GM18517 (cell line): ENCODE measurements around the gene CXXC5.

Source experiments
- ATAC-seq: cut with Tn5 transposase; IDR thresholded peaks from one replicate; pipeline ENCODE4 v1.9.1; 2021; ENCODE audit warnings: mild to moderate bottlenecking, moderate library complexity; ENCODE audit not compliant: unreplicated experiment

The CXXC5 gene

DNA sequence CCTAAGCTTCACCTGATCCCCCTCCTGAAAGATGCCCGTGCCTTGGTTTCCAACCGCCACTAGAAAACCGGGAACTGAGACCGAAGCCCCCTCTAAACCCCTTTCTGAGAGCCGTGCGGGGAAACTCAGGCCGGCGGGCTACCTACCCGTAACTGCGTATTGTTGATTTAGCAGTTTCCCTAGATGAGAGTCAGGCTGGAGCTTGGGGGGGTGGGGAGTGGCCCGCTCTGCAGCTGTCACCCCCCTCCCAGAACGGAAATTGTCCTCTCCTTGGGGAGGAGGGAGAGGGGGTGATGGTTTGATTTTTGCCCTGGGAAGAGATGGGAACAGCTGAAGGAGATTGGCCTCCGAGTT lies 2.5 kb downstream of the CXXC5 start:
- ATAC-seq: no peak

DNA sequence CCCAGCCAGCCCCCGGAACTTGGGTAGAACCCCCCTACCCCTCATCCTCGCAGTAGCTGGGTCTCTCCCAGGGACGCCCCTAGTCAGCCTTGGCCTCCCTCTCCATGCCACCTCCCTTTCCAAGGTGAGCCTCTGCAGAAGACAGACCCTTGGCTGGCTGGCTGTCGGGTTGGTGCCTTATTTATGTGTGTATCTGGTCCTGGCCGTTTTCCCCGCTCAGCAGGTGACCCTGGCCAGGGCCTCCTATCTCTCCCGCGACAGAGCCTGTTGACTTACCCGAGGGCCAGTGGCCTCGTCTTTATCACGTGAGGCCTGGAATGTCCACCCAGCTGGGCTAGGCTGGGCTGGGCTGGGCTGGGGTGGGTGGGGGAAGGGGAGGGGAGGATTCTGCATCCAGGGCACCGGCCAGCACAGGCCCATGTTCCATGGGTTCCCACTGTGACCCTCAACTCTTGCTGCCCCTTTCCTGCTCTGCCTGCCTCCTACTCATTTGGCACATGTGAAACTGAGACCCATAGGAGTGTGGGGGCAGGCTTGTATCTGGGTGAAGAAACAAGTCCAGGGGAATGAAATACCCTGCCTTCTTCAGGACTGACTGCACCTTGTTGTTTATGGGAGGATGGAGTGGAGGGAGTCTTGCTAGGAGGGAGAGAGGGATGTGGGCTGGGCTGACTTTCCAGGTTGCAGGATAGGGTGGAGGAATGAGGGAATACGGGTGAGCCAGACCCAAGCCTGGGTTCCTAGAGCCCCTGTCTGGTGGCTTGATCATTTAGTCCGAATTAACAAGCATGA lies 3.1 kb downstream of the CXXC5 start:
- peak; percentile 2 for ATAC-seq

DNA sequence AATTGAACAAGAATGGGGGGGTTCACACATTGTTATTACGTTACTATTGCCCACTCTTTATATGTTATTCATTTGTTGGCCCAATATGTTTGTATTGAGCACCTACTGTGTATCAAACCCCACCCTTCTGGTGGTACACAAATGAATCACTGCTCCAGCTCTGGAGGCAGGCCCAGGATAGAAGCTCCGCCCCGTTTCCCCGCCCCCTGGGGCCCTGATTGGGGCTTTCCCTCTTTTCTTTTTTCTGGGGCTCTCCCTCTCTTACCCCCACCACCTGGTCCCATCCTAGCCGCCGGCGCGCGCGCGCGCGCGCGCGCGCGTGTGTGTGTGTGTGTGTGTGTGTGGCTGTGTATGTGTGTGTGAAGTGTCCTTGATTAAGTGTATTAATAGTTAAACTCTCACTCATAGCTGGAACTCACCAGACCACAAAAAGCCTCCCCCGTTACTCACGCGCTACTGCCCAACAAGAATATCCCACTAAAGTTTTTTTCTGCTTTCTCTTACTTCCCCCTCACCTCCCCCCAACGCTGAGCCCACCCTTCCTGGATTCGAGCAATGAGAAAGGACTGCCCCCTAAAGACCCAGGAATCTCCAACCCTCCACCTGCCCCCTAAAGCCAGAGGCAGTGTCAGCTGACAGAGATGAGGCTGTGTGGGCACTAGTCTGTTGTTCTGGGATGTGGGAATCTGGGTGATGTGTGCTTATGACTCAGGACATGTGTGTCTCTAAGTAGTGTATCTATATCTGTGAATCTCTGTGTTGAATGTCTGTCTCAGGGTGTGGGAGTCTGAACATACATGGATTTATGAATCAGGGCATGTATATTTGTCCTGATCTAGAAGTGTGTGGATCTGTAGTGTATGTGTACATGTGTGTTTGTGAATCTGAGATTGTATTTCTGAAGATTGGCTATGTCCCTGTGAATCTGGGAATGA lies 4.0 kb downstream of the CXXC5 start:
- ATAC-seq: peak; percentile 40

DNA sequence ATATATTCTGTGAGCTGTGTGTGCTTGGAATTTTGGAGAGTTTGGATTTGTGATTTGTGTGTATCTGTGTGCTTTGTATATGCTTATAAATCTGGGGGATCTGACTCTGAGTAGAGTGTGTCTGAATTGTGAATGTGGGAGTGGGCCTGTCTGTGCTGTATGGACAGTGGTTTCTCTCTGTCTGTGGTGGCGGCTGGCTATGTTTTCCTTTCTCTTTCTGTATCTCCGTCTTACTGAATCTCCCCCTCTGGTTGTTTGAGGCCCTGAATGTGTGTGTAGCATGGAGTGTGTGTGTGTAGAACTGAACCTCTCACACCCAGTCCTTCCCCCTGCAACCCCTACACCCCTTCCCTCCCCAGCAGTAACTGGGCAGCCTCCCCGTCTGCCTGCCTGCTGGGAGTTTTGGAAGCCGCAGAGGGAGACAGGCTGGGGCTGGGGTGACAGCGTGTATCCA lies 4.7 kb downstream of the CXXC5 start:
- ATAC-seq: peak; percentile 41

DNA sequence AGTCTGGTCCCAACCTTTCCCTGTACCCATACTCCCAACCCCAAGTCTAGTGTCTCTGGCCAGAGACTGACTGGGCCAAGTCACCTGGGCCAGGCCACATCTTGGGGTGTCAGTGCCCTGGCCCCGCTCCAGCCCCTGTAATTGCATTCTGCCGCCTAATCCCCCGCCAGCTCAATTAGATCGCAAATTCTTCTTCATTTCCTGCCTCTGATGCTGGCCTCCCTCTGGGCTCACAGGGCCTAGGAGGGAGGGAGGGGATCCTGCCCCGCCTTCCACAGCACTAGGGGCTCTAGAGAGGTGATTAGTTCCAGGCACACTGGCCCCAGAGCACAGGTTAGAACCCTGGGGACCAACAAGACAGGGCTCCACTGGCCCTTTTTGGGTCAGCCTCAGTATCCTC lies 5.5 kb downstream of the CXXC5 start:
- no peak for ATAC-seq

DNA sequence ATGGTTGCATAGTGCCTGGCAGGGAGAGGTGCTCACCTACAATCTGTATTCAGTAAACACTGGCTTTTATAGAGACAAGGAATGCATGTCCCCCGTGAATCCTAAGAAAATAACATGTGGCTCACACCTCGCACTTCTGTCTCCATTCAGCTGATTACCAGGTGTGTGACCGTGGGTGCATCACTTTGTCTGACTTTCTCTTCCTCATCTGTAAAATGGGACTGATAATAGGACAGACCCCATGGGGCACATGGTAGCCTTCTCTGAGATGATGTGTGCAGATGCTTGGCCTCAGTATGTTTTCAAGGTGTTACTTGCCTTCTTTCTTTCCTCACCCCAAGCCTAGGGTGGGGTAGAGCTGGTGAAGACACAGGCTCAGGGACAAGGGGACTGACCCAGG lies 6.3 kb downstream of the CXXC5 start:
- ATAC-seq: no peak

DNA sequence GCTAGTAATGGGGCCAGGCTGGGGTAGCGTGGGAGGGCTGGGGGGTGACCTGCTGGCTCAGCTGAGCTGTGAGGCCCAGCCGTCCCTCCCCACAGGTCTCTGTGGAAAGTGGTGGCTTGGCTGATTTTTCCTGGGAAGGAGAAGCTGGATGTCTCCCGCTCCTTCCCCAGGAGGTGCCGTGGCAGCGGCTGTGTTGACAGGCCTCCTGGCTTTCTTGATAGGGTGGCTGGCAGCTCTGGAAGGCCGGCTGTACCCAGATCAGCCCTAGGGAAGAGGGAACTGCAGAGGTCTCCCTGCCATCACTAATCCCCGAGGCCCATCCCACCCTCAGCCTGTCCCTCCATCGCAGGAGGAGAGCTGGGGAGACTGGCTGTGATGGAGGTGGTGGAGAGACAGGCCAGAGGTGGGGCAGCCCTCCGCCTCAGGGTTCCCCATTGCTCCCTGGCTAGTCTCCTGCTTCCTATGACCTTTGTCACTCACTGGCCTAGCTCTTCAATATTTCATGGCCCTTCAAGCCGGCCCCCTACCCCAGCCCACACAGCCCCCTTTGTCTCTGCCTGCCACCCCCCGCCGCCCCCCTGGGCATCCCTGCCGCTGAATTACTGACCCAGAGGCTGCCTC lies 6.8 kb downstream of the CXXC5 start:
- no peak for ATAC-seq

DNA sequence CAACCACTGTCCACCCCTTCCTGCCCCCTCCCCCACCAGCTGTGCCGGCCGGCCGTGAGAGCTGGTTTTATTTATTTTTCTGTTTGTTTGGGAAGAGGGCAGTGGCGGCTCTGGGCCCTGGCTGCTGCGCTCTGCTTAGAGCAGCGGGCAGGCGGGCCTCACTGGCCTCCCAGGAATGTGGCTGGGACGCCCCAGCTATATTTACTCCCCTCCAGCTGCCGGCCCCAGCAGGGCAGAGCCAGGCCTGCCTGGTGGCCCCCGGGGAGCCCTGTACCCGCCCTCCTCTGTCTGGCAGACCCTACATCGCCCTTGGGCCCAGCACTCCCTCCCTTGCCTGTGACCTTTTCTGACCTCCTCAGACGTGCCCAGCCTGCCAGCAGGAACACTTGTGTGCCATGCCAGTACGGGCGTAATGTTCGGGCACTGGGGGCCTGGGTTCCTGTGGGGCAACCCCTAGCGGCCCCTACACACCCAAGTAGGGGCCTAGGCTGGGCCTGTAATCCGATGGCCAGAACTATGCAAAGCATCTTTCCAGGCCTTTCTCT lies 7.7 kb downstream of the CXXC5 start:
- ATAC-seq: no peak

DNA sequence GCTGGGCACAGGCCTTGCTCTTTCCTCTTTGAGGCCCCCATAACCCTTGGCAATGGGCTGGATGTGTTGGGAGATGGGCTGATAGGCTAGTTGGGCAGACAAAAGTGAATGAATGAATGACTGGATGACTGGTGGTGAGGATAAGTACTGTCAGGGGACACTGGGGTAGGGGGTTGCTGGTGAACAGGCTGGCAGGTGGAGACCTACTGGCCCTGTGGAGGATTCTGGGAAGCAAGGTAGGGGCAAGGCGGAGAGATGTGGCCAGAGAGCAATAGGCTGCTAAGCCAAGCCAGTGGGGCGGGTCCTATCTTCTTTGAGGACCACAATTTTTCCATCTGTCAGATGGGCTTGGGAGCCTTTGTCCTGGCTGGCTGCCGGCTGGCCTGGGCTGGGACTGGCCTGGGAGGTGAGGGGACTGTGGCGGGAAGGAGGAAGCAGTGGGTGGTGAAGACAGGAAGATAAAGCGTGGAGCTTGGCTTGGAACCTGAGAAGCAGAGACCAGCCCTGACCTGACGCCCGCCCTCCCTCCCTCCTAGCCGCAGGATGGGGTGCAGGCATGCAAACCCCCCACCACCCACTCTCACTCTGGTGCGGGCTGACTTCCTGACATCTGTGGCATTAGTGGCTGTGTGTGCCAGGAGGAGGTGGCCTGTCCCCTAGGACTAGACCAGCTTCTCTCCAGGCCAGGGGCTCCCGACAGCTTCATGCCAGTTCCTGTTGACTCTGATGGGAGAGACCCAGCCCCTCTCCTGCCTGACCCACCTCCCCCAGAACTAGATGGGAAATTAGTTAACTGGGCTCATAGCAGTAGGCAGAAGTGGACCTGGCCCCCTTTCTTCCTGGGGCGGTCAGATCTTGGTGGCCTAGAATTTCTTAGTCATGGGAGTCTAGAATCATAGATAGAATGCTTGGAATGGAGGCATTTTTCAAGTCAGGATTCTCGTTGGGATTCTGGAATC lies 9.5 kb downstream of the CXXC5 start:
- no peak for ATAC-seq

DNA sequence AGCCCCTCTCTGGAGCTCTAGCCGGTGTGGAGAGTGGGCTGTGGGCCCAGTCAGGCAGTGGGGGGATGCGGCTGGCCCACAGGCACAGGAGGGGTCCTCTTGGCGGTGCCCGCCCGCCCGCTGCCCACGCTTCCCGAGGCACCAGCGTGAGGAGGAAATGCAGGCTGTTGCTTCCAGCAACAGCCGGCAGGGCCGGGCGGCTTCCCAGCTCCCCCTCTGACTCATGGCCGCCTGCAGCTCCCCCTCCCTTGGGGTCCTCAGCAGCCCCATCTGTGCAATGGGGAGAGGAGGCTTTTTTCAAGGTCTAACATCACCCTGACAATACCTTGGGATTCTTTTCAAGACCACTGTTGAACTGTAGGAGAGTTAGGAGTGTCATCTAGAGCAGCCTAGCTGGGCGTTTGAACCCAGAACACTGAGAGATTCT lies 10.4 kb downstream of the CXXC5 start:
- ATAC-seq: no peak

DNA sequence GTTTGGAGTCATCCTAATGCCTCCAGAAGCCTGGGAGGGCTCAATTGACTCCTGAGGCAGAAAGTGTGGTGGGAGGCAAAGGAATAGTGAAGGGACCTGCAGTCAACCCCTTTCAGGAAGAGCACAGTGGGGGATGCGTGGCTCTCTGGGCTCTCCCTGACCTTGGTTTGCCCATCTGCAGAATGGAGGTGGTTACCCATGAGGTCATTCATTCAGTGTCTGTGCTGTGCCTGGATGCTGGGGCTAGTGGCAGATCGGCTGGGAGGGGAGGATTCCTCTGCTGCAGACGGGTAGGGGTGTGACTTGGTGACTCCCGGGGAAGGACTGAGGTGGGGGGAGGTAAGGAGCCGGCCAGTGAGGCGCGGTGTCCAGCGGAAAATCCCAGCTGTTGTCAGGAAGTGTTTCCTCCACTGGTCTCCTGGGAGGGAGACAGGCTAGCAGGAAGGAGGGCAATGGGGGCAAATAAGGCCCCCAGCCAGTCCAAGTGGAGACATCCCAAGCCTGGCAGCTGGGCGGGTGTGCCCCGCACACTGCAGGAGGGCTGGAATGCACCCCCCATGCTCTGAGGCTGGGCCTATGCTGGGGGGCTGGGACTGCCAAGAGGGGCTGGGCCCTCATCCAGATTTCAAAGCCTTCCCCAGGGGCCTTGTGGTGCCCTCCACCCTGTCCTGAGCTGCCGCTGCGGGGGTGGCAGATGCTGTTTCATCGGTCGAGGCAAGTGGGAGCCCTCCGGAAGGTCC lies 10.9 kb downstream of the CXXC5 start:
- no peak for ATAC-seq

DNA sequence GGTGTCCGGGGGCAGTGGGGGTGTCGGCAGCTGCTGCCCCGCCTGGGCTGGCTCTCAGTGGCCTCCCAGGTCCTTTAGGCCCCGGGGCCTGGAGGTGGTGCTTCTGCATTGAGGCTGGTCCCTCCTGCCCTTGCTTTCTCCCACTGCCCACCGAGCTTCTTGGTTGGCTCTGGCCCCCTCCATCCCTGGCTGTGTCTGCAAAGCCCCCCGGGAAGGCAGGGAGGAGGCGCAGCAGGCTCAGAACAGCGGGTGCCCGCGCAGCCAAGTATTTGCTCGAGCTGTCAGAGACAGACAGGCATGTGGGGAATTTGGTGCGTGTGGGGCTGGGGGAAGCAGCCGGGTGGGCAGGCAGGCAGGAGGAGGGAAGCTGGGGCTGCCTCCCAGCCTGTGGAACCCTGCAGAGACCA lies 11.5 kb downstream of the CXXC5 start:
- ATAC-seq: no peak

DNA sequence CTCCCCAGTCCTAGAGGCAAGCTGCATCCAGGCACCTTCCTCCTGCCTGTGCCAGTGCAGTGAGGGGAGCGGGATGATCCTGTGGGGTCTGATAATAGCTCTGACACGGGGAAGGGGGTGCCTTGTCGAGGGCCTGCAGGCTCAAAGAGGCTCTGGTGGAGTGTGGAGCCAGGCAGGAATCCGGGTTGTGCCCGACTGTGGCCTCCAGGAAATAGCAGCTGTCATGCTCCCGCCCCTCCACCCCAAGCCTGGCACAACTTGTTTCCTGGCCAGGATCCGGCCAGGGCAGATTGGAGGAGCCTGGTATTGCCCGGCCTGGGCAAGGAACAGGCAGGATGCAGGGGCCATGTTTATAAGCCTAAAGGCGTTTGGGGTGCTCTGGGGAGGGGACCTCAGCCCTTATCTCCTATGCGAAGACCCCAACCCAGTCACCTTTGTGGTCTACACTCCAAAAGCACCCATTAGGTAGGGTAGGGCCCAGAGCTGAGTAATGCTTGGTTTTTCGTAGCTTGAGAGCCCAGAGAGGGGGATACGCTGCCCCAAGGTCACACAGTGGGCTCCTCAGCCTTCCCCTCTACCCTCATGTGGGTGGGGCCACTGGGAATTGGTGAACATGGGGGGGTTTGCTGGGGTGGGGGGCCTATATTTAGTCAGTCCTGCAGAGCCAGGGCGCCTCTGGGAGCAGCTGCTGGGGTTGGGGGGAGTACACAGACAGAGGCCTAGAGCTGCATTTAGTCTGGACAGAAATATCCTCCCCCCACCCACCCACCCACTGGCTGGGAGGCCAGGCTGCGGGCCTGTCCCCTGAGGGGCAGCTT lies 12.2 kb downstream of the CXXC5 start:
- ATAC-seq: no peak

DNA sequence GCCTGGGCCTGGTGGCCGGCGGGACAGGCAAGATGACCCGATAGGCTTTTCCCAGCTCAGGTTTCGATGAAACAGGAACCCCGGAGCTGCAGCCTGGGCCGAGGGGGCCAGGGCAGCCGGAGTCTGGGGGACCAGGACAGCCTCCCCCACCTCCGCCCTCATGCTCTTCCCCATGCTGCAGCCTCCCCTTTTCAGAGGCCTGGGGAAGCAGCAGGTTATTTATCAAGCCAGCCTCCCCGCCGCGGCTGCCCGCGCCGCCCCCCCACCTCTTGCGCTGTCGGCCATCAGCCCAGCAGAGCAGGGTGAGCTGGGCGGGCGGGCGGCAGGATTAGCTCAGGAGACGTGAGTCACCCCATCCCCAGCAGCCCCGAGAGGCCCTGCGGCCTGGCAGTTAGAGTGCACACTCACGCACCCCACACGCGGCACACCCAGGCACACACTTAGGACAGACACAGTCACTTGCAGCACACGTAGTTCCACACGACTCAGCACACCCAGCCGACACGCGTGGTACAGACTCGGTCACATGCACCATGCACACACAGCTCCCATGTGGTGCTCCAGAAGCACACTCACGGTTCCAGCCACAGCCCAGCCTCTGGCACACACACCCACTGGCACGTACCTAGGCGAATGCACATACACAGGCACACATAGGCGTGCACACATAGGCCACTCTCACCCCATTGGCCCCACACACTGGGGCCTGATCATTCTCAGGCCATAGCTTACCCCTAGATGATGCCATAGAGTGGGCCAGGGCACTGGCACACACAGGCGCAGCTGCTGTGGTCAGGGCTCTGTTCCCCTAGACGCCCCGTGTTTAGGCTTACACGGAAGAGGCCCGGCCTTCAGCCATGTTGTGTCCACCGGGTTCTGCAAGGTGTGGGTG lies 13.0 kb downstream of the CXXC5 start:
- no peak for ATAC-seq

DNA sequence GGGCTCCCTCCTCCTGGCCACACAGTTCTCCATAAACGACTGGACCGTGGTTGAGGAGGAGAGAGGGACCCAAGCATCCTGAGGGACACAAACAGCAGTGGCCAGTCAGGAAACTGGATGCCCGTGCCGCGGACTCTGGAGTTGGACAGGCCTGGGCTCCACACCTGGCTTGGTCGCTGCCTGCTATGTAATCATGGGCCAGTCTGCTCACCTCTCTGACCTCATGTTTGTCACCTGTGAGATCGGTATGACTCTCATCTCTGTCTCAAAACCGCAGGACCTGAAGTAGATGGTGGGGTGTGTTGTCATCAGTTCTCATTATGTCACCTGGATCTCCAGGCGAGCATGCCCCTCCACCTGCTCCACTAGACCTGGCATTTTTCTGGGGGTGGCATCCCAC lies 14.5 kb downstream of the CXXC5 start:
- no peak for ATAC-seq

DNA sequence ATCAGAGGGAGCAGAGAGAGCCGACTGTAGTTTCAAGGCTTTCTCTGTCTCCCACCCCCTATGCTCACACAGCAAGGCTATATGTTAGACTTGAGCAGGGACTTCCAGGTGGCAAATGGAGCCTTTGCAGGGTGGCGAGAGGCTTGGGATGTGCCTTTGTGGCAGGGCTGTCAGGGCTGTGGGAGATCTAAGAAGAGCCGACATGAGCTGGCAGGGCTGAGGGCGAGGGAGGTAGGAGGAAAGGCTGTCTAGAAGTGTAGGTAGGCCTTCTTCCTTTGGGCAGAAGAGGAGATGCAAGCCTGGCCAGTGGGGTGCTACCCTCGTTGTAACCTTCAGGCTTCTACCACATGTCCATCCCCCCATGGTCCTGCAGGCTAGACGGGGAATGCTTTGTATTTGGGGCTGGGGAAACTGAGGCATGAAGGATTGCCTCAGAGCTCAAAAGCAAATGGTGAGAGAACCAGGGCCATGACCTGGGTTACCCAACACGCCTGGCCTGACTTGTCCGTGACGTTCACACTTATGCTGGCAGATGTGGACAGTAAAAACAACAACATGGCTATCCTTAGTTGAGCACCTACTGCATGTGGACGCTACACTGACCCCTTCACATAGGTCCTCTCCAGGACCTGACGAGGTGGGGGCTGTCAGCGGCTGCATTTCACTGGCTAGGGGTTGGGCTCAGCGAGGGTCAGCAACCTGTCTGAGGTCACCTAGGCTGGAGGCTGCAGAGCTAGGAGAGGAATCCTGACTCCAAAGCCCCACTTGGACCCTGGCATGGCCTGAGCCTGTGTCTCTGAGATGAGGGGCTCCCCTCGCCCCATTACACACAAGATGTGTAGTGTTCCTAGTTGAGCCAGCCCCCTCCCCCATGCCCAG lies 15.3 kb downstream of the CXXC5 start:
- no peak for ATAC-seq
